T47D (cell line): ENCODE results near the gene NPHP1.

Source experiments
- DNase-seq, 2 experiments: peaks; one replicate each; pipeline versions ENCODE4 v3.0.0 to v3.0.0-alpha.2; 2011 to 2012; ENCODE audit warnings: low read depth in 1 of 2, low spot score in 1 of 2
- JUND ChIP-seq: IDR thresholded peaks from 2 replicates; pipeline ENCODE4 v1.6.1; 2012; ENCODE audit warnings: low read depth
- in situ Hi-C: cut with HindIII; loops from 2 replicates; pipeline ENCODE4 v1.10.0; 2016; ENCODE audit warnings: low sequenced_read_pairs, low pct_unique_long_range_greater_than_20kb

The NPHP1 gene

DNA sequence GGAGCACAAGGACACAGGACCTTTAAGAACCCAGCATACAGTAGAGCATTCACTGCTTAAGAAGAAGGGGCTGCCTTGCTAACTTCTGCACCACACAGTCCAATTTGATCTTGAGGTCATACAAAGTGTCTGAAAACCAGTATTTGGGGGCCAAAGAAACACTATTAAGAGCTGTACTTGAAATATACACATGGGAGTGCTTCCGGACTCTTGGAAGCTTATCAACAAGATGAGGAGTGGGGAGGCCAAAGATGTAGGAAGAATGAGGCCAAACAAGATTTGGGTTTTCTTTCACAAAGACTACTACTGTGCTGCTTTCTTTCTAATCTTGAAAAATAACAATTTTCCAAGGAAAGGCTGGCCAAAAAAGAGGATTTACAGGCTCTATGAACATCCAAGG is 64.4 kb downstream of the NPHP1 start:
- in situ Hi-C loops, result no loop called here
- no peak for DNase-seq
- TF ChIP-seq JUND, result no peak

DNA sequence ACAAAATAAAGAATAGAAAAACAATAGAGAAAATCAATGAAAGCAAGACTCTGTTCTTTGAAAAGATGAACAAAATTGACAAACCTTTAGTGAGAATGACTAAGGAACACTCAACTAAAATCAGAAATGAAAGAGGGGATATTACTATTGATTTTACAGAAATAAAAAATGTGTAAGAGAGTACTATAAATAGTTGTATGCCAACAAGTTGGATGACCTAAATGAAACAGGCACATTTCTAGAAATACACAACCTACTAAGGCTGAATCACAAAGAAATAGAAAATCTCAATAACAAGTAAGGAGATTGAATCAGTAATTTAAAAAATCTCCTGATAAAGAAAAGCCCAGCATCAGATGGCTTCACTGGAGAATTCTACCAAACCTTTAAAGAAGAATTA is 70.8 kb downstream of the NPHP1 start:
- in situ Hi-C loops, result no loop called here

GRCh38 chr2:110131166-110131565 is 73.6 kb downstream of the NPHP1 start:
- TF ChIP-seq JUND, result no peak
- in situ Hi-C loops, result no loop called here

More for the DNA sequence above, 70.8 kb downstream of the NPHP1 start:
- no peak for DNase-seq
- no peak for TF ChIP-seq JUND

DNA sequence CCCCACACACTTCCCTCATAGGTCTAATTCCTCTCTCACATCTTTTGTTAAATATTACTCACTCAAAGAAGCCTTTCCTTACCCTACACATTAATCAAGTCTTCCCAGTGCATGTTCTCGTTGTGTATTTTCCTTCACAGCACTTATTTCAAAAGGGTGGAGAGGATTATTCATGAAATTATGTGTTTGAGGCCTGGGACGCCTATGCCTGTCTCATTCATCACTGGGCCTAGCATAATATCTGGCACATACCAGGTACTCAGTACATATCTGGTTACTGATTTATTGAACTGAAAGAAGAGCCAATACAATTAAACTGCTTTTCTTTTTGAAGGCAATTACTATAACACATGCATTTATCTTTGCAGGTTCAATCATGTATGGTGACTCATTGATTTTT is 74.1 kb downstream of the NPHP1 start:
- no peak for DNase-seq
- in situ Hi-C loops, result no loop called here
- no peak for TF ChIP-seq JUND

More at GRCh38 chr2:110131166-110131565, 73.6 kb downstream of the NPHP1 start:
- no peak for DNase-seq

DNA sequence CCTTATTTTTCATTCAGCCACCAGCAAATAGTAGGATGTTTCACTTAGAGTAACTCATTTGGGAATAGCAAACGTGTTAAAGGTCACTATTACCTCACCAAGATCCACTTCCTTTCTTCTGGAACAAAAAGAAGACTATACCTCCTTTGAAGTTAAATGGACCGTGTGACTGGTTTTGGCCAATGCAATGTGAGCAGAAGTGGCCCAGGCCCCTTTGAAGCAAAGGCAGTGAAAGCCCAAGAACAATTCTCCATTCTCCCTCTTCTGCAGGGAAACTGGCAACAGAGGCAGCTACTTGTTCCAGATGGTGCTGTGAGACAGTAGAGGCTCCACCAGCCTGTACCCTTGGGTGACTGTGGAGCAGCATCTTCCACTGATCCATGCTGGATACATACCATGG is 77.9 kb downstream of the NPHP1 start:
- TF ChIP-seq JUND, result no peak
- DNase-seq, result no peak
- in situ Hi-C loops, result no loop called here

DNA sequence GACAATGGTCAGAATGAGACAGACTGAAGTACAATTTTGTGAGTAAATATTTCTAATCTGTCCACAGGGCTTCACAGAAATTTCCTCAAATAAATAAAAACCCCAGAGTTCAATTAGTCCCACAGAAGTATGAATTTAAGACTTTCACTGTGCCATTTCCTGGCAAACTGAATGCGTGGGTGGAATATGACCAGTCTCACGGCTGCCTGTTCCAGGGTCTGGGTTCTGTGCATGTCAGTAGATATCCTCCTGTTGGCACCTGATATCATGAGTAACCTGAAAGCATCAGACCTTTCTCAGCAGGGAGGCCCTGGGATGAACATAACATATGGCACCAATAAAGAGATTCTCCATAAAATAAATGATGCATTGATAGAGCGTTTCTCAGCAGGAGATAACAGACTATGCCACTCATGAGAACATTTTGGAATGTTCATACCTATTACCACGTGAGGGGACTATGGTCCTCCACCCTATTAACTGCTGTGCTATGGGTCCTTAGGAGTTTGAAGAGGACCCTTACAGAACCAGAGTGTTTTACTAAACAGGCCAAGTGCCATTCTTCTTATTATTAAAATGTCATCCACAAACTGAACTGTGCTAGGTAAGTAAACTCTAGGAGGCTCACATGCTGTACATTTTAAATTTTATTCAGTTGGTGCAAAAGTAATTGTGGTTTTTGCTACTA is 78.6 kb downstream of the NPHP1 start:
- no peak for DNase-seq
- no peak for TF ChIP-seq JUND
- in situ Hi-C loops, result no loop called here

GRCh38 chr2:110124939-110125691 is 79.7 kb downstream of the NPHP1 start:
- in situ Hi-C loops, result no loop called here
- DNase-seq, result no peak
- TF ChIP-seq JUND, result no peak

GRCh38 chr2:110124038-110124825 is 80.6 kb downstream of the NPHP1 start:
- TF ChIP-seq JUND, result no peak
- no peak for DNase-seq
- in situ Hi-C loops, result no loop called here

DNA sequence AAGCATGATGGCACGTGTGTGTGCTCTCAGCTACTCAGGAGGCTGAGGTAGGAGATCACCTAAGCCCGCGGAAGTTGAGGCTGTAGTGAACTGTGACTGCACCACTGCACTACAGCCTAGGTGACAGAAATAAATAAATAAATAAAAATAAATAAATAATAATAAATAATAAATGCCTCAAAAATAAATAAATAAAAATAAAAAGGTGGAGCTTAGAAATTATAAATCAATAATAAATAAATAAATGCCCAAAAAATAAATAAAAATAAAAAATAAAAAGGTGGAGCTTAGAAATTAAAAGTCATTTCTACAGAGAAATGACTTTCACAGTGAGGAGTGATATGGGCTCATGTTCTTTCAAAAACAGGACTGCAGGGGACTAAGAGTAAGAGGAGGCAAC is 83.2 kb downstream of the NPHP1 start:
- in situ Hi-C loops, result no loop called here
- no peak for TF ChIP-seq JUND

GRCh38 chr2:110121052-110121334 is 83.8 kb downstream of the NPHP1 start:
- in situ Hi-C loops, result no loop called here
- no peak for DNase-seq
- no peak for TF ChIP-seq JUND

More for the DNA sequence above, 83.2 kb downstream of the NPHP1 start:
- DNase-seq, result no peak

DNA sequence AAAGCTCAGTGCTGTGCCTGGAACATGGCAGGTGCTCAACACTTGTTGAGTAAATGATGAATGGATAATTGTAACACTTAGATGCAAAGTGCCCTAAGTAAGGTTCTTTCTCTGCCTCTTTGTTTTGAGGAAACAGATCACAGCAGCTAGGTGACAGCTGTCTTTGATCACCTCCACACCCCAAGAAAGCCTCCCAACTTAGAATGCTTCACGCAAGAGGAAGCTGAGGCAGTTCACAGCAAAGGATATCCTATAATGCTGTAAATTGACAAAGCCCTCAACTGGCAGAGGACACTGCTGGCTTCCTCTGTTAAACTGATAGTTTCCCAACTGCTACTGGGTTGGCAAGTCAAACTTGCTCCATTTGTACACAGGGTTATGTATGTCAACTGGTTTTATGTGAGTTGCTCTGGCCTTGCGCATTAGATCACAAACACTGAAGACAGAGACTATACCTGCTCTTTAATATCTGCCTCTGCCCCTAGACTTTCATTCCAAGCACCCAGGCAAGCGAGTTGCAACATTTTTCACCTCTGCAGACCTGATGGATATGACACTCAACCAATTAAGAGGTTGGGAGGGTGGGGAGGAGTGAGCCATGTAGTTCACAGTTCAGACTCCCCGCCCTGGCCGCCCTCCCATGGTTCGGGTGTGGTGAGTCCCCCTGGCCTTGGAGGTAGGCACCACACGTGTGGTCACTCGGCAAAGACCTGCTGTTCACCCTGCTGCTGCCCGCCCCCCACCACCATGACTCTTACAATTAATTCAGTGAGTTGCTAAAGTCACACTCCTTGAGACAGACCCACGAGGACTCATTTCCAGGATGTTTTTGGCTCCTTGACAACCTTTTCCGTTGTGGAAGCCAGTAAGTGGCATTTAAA is 84.4 kb downstream of the NPHP1 start:
- no peak for TF ChIP-seq JUND
- in situ Hi-C loops, result no loop called here
- DNase-seq, result no peak

DNA sequence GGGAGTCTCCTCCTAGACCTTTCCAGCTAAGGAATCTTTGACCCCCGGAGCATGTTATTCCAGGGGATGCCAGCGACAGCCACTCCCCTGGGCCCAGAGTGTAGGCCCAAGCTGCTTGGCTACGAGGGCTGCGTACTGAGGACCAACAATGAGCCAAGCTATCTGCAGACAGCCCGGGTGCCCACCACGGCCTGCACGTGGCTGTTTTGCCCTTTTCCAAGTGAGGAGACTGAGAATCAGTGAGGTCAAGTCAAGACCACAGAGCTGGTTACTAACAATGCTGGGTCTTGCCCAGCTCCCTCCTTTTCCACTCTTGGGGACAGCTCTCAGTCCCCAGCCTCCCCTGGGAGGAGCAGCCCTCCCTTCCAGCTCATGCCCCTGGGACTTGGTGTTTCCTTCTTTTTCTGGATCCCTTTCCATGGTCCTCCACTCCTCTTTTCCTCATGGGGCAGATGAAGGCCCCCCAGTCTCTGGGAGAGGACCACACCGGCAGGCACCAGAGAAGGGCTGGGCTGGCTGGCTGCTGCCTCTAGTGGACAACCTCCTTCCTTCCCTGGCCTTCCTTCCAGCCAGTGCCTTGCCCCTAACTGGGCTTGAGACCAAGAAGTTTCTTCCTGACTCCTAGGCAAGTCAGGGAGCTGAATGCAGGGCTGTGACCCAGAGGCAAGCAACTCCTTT is 88.6 kb downstream of the NPHP1 start:
- peak in 1 of 2 experiments; percentile 20 for DNase-seq
- in situ Hi-C loops, result no loop called here
- TF ChIP-seq JUND, result no peak
